Epidermal melanocyte (primary cell): ENCODE measurements around the gene TOMM40L.
"Not testable (repeated sequence)": the region's sequence is repeated elsewhere in the genome, so short reads cannot be mapped to it uniquely, and the experiment has no call there.

ENCODE experiments used
- DNase-seq: peaks from one replicate; pipeline ENCODE4 v3.0.0; 2011; ENCODE audit warnings: low spot score; ENCODE audit not compliant: insufficient read length

Gene TOMM40L

GRCh38 chr1:161251579-161251978 is 25.7 kb downstream of the TOMM40L start:
- DNase-seq = no peak

- not testable (repeated sequence) for DNase-seq
These were observed 29.4 kb downstream of the TOMM40L start for GRCh38 chr1:161255302-161255701.

- not testable (repeated sequence) for DNase-seq
These were observed 30.2 kb downstream of the TOMM40L start for GRCh38 chr1:161255955-161256520.

GRCh38 chr1:161257109-161257508 is 31.2 kb downstream of the TOMM40L start:
- not testable (repeated sequence) for DNase-seq

- DNase-seq = no peak
These were observed 32.8 kb downstream of the TOMM40L start, which contains the start of gene PCP4L1 for GRCh38 chr1:161258439-161259344. Gene PCP4L1 (plus strand): TSS chr1:161258745. CDS start chr1:161258975, 230 bp downstream.

GRCh38 chr1:161259345-161259702 is 33.5 kb downstream of the TOMM40L start:
- DNase-seq = no peak

- DNase-seq = no peak
These were observed 33.9 kb downstream of the TOMM40L start for GRCh38 chr1:161259765-161260164.

- DNase-seq = no peak
These were observed 34.8 kb downstream of the TOMM40L start for GRCh38 chr1:161260376-161261260.

- DNase-seq = no peak
These were observed 35.7 kb downstream of the TOMM40L start for GRCh38 chr1:161261261-161262235.

- no peak for DNase-seq
These were observed 39.4 kb downstream of the TOMM40L start for GRCh38 chr1:161265305-161265704.

- DNase-seq = no peak
These were observed 40.3 kb downstream of the TOMM40L start for GRCh38 chr1:161266202-161266601.

GRCh38 chr1:161266836-161267235 is 41.0 kb downstream of the TOMM40L start:
- no peak for DNase-seq

- no peak for DNase-seq
These were observed 41.5 kb downstream of the TOMM40L start for GRCh38 chr1:161267321-161267720.

- DNase-seq = no peak
These were observed 47.5 kb downstream of the TOMM40L start for GRCh38 chr1:161273402-161273801.

- no peak for DNase-seq
These were observed 49.0 kb downstream of the TOMM40L start for GRCh38 chr1:161274874-161275273.
